HG03354 (cell line): ENCODE data around the gene FUT9.
"Not testable (repeated sequence)": the region's sequence is repeated elsewhere in the genome, so short reads cannot be mapped to it uniquely, and the experiment has no call there.

ENCODE experiments used
- ATAC-seq: cut with Tn5 transposase; IDR thresholded peaks from one replicate; pipeline ENCODE4 v1.9.1; 2021; ENCODE audit warnings: mild to moderate bottlenecking; ENCODE audit not compliant: unreplicated experiment, poor library complexity, severe bottlenecking

The FUT9 gene

GRCh38 chr6:96246563-96246962 lies 230.8 kb downstream of the FUT9 start:
- no peak for ATAC-seq

- ATAC-seq, result no peak
These were observed 234.0 kb downstream of the FUT9 start for GRCh38 chr6:96249755-96250154.

GRCh38 chr6:96257751-96258150 lies 242.0 kb downstream of the FUT9 start:
- ATAC-seq, result no peak

- not testable (repeated sequence) for ATAC-seq
These were observed 245.1 kb downstream of the FUT9 start for GRCh38 chr6:96260787-96261430.
